ENCODE results near the gene CUL2. TPM values are rescaled to one million over a fixed set of nuclear protein-coding genes. Genes with fewer than 3 reads are reported as not detected.

CUL2 gene
- total and polyA plus RNA-seq, 2 experiments from 2014 or later: 17.2 to 38.3 TPM

DNA sequence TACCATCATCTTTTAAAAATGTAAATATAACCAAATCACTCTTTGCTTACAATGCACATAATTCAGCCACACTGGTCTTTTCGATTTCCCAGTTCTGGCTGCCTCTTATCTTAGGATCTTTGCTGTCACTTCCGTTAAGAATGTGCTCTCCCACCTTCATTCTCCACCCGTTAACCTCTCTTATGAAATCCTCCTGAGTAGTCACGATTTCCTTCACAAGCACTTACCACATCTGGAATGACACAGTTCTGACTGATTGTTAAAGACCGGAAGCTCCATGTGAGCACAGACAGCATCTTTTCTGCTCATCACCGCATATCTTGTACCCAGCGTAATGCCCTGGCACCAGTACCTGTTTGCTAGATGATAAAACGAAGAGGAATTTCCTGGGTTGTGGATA lies 84.3 kb downstream of the CUL2 start:
- H3F3A ChIP-seq (replicated peaks; ENCODE audit: low read depth): no peaks in the 10 kb centered on the region
- TF ChIP-seq ZNF114 (CRISPR knock-in tag; IDR thresholded peaks at IDR 0.05): no peak
- TF ChIP-seq, protein P1, sequence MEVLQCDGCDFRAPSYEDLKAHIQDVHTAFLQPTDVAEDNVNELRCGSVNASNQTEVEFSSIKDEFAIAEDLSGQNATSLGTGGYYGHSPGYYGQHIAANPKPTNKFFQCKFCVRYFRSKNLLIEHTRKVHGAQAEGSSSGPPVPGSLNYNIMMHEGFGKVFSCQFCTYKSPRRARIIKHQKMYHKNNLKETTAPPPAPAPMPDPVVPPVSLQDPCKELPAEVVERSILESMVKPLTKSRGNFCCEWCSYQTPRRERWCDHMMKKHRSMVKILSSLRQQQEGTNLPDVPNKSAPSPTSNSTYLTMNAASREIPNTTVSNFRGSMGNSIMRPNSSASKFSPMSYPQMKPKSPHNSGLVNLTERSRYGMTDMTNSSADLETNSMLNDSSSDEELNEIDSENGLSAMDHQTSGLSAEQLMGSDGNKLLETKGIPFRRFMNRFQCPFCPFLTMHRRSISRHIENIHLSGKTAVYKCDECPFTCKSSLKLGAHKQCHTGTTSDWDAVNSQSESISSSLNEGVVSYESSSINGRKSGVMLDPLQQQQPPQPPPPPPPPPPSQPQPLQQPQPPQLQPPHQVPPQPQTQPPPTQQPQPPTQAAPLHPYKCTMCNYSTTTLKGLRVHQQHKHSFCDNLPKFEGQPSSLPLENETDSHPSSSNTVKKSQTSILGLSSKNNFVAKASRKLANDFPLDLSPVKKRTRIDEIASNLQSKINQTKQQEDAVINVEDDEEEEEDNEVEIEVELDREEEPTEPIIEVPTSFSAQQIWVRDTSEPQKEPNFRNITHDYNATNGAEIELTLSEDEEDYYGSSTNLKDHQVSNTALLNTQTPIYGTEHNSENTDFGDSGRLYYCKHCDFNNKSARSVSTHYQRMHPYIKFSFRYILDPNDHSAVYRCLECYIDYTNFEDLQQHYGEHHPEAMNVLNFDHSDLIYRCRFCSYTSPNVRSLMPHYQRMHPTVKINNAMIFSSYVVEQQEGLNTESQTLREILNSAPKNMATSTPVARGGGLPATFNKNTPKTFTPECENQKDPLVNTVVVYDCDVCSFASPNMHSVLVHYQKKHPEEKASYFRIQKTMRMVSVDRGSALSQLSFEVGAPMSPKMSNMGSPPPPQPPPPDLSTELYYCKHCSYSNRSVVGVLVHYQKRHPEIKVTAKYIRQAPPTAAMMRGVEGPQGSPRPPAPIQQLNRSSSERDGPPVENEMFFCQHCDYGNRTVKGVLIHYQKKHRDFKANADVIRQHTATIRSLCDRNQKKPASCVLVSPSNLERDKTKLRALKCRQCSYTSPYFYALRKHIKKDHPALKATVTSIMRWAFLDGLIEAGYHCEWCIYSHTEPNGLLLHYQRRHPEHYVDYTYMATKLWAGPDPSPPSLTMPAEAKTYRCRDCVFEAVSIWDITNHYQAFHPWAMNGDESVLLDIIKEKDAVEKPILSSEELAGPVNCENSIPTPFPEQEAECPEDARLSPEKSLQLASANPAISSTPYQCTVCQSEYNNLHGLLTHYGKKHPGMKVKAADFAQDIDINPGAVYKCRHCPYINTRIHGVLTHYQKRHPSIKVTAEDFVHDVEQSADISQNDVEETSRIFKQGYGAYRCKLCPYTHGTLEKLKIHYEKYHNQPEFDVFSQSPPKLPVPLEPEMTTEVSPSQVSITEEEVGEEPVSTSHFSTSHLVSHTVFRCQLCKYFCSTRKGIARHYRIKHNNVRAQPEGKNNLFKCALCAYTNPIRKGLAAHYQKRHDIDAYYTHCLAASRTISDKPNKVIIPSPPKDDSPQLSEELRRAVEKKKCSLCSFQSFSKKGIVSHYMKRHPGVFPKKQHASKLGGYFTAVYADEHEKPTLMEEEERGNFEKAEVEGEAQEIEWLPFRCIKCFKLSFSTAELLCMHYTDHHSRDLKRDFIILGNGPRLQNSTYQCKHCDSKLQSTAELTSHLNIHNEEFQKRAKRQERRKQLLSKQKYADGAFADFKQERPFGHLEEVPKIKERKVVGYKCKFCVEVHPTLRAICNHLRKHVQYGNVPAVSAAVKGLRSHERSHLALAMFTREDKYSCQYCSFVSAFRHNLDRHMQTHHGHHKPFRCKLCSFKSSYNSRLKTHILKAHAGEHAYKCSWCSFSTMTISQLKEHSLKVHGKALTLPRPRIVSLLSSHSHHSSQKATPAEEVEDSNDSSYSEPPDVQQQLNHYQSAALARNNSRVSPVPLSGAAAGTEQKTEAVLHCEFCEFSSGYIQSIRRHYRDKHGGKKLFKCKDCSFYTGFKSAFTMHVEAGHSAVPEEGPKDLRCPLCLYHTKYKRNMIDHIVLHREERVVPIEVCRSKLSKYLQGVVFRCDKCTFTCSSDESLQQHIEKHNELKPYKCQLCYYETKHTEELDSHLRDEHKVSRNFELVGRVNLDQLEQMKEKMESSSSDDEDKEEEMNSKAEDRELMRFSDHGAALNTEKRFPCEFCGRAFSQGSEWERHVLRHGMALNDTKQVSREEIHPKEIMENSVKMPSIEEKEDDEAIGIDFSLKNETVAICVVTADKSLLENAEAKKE (CRISPR knock-in tag; IDR thresholded peaks at IDR 0.05): no peak
- no peak for TF ChIP-seq JUNB (IDR thresholded peaks at IDR 0.05; ENCODE audit: unreplicated experiment)
- no peak overlapping the region for H2AFZ ChIP-seq
- Mint-ChIP-seq H3K27ac (no peak overlapping the region), H3K9me3 (no peaks in the 10 kb centered on the region), H3K4me1 (peaks cover 19% of the 10 kb centered on the region; the same call in 2 of the 3 replicates), H3K36me3 (ENCODE audit: low read depth) (peaks cover 12% of the 10 kb centered on the region; the same call in 2 of the 3 replicates), H3K4me3 (no peak overlapping the region), H3K27me3 (ENCODE audit: insufficient read depth, low read depth, poor library complexity) (peaks cover 3% of the 10 kb centered on the region)
- H3K4me1 ChIP-seq (ENCODE audit: insufficient read depth): 0 out of 2 replicates have a peak, but pooled peaks cover 3% of the 10 kb centered on the region
- H3K79me2 ChIP-seq (replicated peaks; ENCODE audit: insufficient read depth): no peaks in the 10 kb centered on the region
- no peak overlapping the region for H3K27ac ChIP-seq (ENCODE audit: low read depth)
- no peak for ATAC-seq
- no peaks in the 10 kb centered on the region for H3K9me2 ChIP-seq (ENCODE audit: insufficient read depth)
- H4K20me1 ChIP-seq (replicated peaks; ENCODE audit: insufficient read depth): no peaks in the 10 kb centered on the region
- H3K27me3 ChIP-seq (ENCODE audit: insufficient read depth): no peaks in the 10 kb centered on the region
- H3K4me3 ChIP-seq: no peak overlapping the region
- no peak overlapping the region for H3K4me2 ChIP-seq
- DNase-seq (ENCODE audit: low spot score): no peak
- H3K36me3 ChIP-seq (ENCODE audit: insufficient read depth): no peaks in the 10 kb centered on the region; the same call in 1 of the 2 replicates

DNA sequence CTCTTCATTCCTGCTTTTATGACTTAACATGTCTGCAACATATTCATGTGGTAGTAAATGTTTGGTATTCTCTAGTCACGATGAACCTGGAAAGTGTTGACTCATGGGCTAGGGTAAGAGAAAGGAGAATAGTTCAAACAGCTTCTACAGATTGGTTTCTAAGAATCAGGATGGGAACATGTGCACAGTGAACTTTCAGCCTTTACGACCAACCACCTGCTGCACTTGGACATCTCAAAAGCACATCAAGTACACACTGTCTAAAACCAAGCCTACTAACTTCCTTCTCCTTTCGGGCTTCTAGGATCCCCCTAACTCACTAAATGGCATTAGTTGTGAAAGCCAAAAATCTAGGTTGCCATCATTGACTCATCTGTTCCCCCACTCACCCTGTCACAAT lies 85.5 kb downstream of the CUL2 start:
- Mint-ChIP-seq H3K9me3 (no peaks in the 10 kb centered on the region), H3K36me3 (ENCODE audit: low read depth) (peaks cover 3% of the 10 kb centered on the region; the same call in 1 of the 3 replicates), H3K4me3 (no peak overlapping the region), H3K4me1 (peaks cover 19% of the 10 kb centered on the region; the same call in 2 of the 3 replicates), H3K27me3 (ENCODE audit: insufficient read depth, low read depth, poor library complexity) (peaks cover 3% of the 10 kb centered on the region), H3K27ac (no peak overlapping the region)
- H4K20me1 ChIP-seq (replicated peaks; ENCODE audit: insufficient read depth): no peaks in the 10 kb centered on the region
- TF ChIP-seq NANOG (IDR thresholded peaks at IDR 0.05; ENCODE audit: borderline replicate concordance) (no peak), POLR2AphosphoS5 (IDR thresholded peaks at IDR 0.05; ENCODE audit: low read depth) (no peak), ZNF331 (CRISPR knock-in tag; IDR thresholded peaks at IDR 0.05; ENCODE audit: low read depth) (no peak), STAT1 (IDR thresholded peaks at IDR 0.05; ENCODE audit: unreplicated experiment) (no peak)
- TF ChIP-seq, protein P2, sequence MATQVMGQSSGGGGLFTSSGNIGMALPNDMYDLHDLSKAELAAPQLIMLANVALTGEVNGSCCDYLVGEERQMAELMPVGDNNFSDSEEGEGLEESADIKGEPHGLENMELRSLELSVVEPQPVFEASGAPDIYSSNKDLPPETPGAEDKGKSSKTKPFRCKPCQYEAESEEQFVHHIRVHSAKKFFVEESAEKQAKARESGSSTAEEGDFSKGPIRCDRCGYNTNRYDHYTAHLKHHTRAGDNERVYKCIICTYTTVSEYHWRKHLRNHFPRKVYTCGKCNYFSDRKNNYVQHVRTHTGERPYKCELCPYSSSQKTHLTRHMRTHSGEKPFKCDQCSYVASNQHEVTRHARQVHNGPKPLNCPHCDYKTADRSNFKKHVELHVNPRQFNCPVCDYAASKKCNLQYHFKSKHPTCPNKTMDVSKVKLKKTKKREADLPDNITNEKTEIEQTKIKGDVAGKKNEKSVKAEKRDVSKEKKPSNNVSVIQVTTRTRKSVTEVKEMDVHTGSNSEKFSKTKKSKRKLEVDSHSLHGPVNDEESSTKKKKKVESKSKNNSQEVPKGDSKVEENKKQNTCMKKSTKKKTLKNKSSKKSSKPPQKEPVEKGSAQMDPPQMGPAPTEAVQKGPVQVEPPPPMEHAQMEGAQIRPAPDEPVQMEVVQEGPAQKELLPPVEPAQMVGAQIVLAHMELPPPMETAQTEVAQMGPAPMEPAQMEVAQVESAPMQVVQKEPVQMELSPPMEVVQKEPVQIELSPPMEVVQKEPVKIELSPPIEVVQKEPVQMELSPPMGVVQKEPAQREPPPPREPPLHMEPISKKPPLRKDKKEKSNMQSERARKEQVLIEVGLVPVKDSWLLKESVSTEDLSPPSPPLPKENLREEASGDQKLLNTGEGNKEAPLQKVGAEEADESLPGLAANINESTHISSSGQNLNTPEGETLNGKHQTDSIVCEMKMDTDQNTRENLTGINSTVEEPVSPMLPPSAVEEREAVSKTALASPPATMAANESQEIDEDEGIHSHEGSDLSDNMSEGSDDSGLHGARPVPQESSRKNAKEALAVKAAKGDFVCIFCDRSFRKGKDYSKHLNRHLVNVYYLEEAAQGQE (IDR thresholded peaks at IDR 0.05; ENCODE audit: unreplicated experiment): no peak
- H3K79me2 ChIP-seq (replicated peaks; ENCODE audit: insufficient read depth): no peaks in the 10 kb centered on the region
- ATAC-seq: no peak
- H3K4me2 ChIP-seq: no peak overlapping the region
- no peak overlapping the region for H3K27ac ChIP-seq (ENCODE audit: low read depth)
- H3K9me2 ChIP-seq (ENCODE audit: insufficient read depth): no peaks in the 10 kb centered on the region
- 0 out of 2 replicates have a peak, but pooled peaks cover 3% of the 10 kb centered on the region for H3K4me1 ChIP-seq (ENCODE audit: insufficient read depth)
- no peaks in the 10 kb centered on the region for H3K27me3 ChIP-seq (ENCODE audit: insufficient read depth)
- DNase-seq (ENCODE audit: low spot score): no peak
- H2AFZ ChIP-seq: no peak overlapping the region
- H3F3A ChIP-seq (replicated peaks; ENCODE audit: low read depth): no peaks in the 10 kb centered on the region
- H3K36me3 ChIP-seq (ENCODE audit: insufficient read depth): no peaks in the 10 kb centered on the region
- no peak overlapping the region for H3K4me3 ChIP-seq

Data from GM23338 (cell line).